NCI-H1048 (cell line): Measurements from ENCODE around the gene HHIP.

Experiments used
- DNase-seq: peaks from one replicate; lab custom pipeline; 2025; lab: John Stamatoyannopoulos, UW

HHIP gene

DNA sequence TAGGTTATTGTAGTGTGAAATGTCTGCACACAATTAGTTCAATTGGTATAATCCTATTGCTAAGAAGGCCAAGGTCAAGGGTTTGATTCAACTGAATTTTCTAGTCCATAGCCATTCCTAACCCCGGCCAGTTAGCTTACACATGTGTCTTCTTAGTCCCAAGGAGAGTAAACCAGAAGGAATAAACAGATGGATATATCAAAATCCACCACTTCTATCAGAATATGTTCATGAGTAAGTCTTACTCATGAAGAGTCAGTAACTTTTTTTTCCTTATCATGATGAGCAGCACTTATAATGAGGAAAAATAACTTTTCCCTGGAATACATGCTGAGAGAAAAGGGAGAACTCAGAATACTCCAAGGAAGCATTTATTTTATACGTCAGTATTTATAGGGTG lies 9.5 kb downstream of the HHIP start:
- DNase-seq: no peak

DNA sequence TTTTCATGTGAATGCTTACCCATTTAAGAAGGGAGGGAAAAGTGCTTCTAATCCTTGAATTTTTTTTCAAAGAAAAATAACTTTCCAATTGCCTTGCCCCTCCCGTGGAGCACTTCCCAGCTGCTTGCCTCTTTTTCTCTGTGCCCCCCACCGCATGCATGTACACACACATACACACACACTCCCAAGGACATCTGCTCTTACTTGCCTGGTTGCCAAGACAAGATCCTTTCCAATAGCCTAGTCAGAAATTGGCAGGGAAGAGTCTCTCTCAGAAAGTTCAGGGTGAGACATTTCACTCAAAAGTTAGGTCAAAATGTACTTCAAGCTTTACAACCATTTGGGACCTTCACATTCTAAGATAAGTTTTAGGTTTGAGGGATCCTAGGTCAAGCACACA lies 10.9 kb downstream of the HHIP start:
- DNase-seq: no peak

DNA sequence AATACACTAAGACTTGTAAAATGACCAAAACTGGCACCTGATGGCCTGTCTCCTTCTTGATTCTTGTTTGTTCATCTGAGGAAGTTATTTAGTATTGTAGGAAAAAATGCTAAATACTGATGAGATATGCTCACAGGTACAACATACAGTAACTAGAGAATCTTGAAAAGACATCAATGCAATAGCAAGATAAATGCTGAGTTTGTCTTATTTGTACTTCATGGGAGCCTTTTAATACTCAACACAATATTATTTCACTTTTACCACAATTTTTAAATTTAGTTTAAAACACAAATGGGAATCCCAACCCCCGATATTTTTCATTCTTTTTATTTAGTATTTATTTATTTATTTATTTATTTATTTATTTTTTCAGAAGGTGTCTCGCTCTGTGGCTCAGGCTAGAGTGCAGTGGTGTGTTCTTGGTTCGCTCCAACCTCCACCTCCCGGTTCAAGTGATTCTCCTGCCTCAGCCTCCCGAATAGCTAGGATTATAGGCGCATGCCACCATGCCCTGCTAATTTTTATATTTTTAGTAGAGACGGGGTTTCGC lies 12.1 kb downstream of the HHIP start:
- no peak for DNase-seq

DNA sequence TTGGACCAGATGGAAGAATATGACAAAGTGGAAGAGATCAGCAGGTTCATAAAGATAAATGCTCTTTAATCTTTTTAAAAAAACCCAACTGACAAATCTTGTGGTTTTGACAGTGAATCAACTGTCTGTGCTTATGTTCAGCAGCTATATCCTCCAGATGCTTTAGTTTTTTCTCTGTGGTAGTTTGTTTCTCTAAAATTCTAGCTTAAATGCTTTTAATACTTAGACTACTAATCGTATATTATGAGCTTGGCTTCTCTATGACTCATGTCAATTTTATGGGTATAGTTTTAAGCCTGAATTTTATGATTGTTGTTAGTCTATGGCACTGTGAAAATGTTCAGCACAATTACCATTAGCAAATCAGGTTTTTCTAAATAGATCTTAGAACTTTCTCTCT lies 12.9 kb downstream of the HHIP start:
- no peak for DNase-seq

DNA sequence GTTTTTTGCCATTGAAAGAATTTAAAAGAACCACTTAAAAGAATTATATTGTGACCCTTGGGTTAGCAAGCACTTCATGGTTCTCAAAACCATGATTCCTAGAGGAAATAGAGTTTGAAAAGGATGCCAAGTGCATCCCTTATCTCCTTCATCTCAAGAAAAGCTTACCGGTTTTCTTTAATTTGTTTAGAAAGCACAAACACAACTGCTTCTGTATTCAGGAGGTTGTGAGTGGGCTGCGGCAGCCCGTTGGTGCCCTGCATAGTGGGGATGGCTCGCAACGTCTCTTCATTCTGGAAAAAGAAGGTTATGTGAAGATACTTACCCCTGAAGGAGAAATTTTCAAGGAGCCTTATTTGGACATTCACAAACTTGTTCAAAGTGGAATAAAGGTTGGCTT lies 13.5 kb downstream of the HHIP start:
- DNase-seq: no peak

DNA sequence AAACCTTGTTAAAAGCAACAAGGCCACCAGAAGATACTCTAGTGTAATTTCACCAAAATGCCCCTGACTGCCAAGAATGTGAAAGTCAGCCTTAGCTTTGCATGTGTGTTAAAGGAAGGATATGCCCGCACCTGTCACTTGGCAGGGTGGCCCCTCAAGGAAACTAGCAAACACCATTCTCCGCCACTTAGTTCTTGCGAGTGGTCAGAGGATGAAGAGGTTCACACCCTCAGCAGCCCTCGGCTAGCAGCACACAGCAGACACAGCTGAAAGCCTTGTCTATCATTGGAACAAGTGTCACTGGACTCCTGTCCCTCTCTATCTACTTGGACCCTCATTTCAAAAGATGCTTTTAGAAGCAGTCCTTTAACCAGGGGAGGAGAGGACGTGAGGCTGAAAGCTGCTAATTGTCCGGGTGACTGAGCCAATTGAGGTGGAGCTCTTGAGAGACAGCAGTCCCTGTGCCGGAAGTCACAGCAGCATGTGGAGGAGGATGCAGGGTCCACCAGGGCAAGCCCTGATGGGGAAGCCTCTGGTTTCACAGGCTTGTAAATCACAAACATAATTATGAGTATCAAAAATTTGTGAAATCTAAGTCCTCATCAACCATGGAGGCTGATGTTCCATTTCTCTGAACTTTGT lies 18.0 kb downstream of the HHIP start:
- no peak for DNase-seq

DNA sequence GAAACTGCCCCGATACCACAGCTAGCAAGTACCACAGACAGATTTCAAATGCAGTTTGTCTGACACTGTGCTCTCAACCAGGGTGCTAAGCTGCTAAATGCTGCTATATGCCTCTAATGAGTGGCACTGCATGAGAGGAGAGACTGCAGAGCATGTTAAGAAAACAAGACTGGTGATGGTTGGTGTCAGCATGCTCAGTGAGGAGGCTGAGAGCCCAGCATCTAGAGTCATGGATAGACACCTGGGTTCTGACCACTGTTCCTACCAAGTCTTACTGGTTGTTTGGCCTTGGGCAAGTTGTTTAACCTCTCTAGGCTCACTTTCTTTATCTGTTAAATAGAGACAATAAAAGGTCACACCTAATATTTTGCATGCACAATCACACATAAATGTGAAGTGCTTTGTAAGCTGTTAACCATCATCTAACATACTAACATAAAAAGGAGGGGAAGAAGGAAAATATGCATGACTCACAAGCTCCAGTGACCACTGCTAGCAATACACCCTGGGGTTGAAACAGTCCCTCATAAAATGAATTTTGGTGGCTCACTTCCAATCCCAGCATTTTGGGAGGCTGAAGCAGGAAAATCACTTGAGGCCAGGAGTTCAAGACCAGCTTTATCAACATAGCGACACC lies 20.7 kb downstream of the HHIP start:
- DNase-seq: no peak

DNA sequence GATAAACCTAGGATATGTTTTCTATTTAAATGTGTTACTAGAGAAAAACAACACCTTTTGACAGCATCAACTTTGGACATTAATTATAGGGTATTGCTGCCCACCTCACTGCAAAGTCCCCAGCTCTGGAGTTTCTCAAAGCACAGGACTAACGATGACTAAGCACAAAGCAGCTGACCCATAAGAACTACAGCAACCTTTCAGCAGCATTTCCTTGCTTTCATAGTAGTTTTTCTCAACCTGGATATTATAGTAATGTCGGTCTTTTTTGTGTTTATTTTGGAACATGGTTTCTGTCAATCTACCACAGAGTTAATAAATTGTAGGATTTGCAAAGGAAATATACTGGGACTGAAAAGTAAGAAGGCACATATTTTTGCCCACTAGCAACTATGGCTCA lies 21.5 kb downstream of the HHIP start:
- no peak for DNase-seq

DNA sequence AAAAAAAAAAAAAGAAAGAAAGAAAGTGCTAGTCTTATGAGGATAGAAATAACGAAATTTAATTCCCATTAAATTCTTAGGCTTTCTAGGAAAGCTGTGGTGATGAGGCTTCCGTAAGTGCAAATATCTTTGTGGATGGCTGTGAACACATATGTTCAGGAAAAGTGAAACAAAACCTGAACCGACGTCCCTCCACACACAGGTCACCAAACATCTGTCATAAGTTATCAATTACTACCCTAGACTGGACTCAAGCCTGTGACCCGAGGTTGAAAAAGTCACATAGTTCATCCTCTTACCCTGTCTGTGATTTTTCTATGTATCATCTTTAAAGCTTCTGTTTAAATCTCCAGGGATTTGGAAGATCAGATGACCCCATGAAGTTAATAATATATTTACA lies 24.8 kb downstream of the HHIP start:
- no peak for DNase-seq

DNA sequence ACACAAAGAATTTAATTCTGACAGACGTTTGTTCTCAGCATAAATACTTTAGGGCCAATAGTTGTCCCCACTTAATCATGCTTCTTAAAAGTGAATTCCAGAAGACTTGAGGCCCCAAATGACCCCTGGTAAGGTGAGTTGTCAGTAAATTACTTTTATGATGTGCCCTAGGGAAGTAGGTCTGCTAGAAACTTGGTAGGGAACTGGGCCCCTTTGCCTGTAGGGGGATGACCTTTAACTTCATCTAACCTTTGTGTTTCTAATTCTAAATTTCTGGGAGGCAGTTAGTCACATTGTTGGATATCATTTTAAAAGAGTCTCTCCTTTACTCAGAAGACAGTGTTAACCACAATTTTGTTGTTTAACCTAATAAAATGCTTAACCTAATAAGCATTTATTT lies 28.8 kb downstream of the HHIP start:
- DNase-seq: no peak

DNA sequence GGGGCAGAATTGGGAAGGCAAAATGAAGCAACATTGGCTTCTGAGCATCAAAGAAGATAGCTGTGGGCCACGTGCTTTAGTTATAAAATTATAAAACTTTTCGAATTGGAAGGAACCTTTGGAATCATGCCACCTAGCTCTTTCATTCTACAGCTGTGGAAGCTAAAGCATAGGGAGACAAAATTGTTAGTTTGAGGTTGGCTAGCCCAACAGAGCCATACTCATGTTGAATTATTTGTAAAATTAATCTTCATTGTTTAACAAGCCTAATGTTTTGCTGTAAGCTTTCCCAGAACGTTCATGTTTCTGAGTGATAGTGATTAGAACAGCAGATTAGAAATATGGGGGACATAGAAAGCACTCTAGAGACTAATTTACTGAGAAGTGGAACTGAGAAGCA lies 35.9 kb downstream of the HHIP start:
- DNase-seq: no peak

DNA sequence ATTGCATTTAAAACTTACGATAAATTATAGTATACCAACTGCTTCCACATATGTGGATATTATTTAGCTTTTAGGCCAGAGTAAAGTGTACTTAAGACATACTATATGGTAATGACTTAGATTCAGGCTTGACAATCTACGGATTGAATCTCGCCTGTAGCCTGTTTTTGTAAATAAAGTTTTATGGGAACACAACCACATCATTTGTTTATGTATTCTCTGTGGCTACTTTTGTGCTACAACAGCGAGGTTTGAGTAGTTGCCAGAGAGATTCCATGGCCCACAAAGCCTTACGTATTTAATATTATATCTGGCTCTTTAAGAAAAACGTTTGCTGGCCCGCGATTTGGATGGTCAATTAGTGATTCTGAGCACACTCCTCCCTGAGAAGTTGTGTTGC lies 37.6 kb downstream of the HHIP start:
- no peak for DNase-seq

DNA sequence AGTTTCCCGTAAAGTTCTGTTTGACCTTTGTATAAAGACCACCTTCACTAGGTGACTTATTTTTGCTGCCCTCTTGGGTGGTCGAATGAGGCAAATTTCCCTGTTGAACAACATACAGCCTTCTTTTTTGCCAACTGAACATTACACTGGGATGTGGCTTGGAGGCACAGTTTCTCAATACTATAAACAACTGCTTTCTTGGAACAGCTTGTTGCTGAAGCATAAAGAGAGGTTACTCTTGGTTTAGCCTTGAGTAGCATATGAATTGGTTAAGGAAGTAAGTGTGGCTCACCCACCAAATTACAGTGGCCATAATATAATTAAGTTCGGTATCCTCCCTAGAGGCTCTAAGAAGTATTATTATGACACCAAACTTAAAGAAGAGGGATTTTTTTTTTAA lies 40.0 kb downstream of the HHIP start:
- DNase-seq: no peak

DNA sequence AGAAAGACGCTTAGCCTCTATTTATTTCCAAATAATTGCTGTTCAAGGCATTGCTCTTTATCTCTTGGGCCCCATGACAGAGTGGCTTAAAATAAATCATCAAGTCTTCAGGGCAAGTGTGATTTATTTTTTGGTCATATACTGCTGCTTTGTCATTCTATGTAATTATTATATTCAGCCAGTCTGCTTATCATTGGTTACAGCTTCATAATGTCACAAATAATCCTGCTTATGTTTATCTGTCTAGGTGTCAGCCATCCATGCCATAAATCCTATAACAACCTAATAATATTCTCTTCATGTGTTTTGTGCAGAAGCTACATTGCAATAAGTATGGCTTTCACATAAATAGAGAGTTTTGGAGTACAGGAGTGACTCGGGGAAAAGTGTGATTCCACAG lies 41.0 kb downstream of the HHIP start:
- DNase-seq: no peak

DNA sequence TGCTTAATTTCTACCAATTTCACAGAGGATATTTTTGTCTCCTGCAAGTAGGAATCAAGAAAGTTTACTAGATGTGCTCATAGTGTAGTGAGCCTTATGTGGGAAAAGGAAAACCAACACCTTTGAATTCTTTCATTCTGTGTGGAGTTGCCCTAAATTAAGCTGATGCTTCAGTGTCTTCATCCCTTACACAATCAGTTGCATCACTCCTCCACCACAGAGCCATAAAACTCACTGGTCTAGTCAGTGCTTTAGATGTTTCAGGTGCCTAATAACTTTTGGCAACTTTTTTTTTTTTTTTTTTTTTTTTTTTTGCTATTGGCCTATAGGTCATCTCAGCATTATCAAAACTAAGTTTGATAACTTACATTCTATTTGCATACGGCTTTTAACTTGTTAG lies 41.5 kb downstream of the HHIP start:
- DNase-seq: no peak

DNA sequence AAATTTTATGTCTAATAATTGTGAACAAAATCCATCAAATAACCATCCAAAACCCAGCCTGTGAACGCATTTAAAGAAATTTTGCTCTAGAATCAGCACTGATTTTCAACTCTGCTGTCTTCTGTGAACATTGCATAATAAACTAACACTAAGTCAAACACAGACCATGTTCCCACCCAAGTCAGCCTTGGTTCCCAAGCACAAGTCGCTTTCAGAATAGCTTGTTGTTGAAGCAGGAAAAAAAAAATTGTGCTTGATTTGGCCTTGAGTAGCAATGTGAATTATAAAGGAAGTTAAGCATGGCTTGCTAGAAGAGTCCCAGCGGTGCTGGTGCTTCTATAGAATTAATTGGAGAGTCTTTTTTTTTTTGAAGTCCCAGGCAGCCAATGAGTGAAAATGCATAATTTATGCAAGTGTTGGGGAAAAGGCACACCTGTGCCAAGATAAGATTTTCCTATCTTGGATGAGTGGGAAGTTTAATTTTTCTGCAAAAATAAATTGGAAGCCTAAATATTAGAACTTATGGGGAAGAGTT lies 42.1 kb downstream of the HHIP start:
- no peak for DNase-seq

DNA sequence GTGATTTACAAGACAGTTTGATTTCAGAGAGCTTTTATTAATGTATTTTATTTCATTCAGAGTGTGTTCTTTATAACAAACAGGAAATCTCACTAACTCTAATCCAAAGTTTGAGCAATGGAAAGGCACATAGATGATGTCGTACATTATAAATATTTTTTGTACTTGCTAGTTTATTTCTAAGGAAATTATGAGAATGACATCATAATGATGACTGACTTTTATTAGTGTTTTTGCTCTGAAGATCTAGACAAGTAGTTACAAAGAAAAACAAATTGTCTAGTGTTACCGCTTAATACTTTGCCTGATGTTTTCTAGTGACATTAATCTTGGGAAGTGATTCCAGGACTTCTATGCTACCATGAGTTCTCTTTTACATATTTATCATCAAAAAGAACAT lies 43.2 kb downstream of the HHIP start:
- DNase-seq: no peak

DNA sequence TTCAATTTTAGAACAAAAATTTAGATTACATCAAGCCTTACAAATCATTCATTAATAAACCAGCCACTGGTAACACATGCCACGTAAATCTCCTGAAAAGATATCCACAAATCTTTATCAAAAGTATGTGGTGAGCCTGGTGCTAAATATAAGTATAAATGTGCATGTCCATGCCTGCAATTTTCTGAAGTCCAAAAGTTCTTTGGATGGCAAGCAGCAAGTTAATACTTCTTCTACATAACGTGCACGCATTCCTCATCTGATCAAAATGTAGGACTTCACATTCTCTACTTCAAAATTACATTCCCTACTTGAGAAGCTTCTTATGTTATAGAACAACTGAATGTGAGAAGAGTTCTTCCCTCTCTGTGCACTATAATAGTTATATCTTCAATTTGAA lies 49.8 kb downstream of the HHIP start:
- DNase-seq: no peak

DNA sequence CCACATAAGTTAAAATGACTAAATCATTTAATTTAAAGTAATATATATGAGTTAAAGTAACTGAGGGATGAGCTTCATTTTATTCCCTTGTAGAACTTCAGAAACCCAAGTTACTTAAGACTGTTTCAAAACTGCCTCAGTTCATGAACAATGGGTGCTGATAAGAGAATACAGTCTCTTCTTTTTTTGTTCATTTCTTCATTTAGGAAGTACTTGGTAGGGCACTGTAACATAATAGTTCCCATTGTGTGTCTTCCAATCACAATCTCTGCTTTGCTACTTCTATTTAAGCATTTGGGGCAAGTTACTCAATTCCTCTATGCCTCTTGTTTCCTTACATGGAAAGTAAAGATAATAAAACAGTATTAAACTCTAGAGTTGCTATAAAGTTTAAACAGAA lies 50.4 kb downstream of the HHIP start:
- DNase-seq: no peak

DNA sequence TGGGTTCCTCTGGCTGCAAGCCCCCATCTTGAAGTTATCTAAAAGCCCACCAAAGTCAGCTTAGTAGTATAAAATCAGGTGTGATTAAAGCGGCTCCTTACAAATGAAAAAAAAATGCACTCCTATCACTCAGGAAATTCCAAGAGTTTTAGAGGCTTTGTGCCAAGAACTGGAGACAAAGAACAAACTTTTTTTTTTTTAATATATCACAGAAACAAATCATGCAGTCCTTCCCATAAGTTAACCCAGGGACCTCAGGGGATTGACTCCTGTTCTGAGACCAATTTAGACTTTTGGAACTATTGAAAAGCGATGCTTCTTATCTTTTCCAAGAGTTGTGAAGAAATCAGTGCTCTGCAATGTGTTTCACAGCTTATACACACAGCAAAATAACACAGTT lies 53.6 kb downstream of the HHIP start:
- no peak for DNase-seq

DNA sequence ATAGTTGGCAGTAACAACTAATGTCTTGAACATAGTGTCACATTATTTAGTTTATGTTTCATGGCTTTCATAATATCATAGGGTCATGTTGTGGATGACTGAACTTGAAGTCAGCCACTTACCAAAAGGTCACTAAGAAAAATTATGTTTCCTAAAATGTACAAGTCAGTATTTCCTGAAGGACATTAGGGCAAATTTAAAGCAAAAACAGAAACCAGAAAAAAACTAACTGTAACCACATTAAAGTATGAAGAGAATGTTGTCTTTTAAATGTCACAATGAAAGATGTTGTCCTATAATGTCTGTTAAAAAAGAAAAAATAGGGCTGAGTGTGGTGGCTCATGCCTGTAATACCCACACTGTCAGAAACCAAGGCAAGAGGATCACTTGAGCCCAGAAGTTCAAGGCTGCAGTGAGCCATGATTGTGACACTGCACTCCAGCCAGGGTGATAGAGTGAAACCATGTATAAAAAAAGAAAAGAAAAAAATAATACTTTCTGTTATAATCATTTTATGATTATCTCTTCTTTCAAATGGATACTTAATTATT lies 55.8 kb downstream of the HHIP start:
- no peak for DNase-seq

DNA sequence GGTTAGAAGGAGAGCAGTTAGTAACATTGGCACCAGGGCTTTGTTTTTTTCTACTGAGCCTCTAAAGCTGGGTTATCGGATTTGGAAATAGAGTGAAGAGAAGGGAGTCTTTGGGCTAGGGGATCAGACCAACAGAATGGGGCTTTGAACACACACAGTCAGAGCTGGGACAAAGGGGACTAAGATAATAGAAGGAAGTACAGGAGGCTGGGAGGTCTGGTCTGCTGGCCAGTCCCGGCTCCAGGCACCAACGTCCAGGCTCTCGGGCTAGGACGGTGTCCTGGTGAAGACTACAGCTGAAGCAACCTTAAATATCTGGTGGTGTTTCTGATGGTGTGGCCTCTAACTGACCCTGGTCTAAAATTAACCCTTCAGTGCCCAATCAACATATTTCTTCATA lies 57.5 kb downstream of the HHIP start:
- DNase-seq: no peak
